HepG2 (cell line): Measurements from ENCODE around the gene CYP2S1. TPM values are rescaled to one million over a fixed set of nuclear protein-coding genes. Genes with fewer than 3 reads are reported as not detected.

Experiments
- CHCHD3 ChIP-seq: sonication (generic); formaldehyde crosslinking; IDR thresholded peaks from 2 replicates; pipeline ENCODE4 v1.8.0; 2022; ENCODE audit warnings: mild to moderate bottlenecking, missing genetic modification reagents, moderate library complexity
- EED ChIP-seq: sonication (generic); formaldehyde crosslinking; IDR thresholded peaks from 2 replicates; pipeline ENCODE4 v1.5.0; 2020; ENCODE audit warnings: mild to moderate bottlenecking, missing genetic modification reagents
- EP300 ChIP-seq, 3 experiments: sonication (generic) in 1 of 3; formaldehyde crosslinking in 1 of 3; IDR thresholded peaks; 2 replicates each; pipeline versions ENCODE4 v1.5.1 to v1.6.1; 2011 to 2020; ENCODE audit warnings: low read depth in 2 of 3, low read length in 2 of 3, borderline replicate concordance in 1 of 3, improper control_type of control experiment in 1 of 3, mild to moderate bottlenecking in 1 of 3, missing genetic modification reagents in 1 of 3, moderate library complexity in 1 of 3
- GATAD1 ChIP-seq: IDR thresholded peaks from 2 replicates; pipeline ENCODE4 v1.6.1; 2016; ENCODE audit warnings: missing genetic modification reagents, missing compliant biosample characterization
- HDAC1 ChIP-seq: sonication (generic); formaldehyde crosslinking; IDR thresholded peaks from 2 replicates; pipeline ENCODE4 v1.5.1; 2020; ENCODE audit warnings: mild to moderate bottlenecking, missing genetic modification reagents
- HES4 ChIP-seq: sonication (generic); formaldehyde crosslinking; IDR thresholded peaks from 2 replicates; pipeline ENCODE4 v1.9.0; 2021; ENCODE audit warnings: mild to moderate bottlenecking, missing genetic modification reagents, borderline replicate concordance
- IKZF4 ChIP-seq: sonication (generic); formaldehyde crosslinking; IDR thresholded peaks from 2 replicates; pipeline ENCODE4 v1.5.1; 2020; ENCODE audit warnings: borderline replicate concordance, mild to moderate bottlenecking, low read depth, missing genetic modification reagents; ENCODE audit errors: not compliant biosample characterization
- NAIF1 ChIP-seq: sonication (generic); formaldehyde crosslinking; IDR thresholded peaks from 2 replicates; pipeline ENCODE4 v1.5.0; 2020; ENCODE audit warnings: mild to moderate bottlenecking, missing genetic modification reagents, borderline replicate concordance
- NFIC ChIP-seq: IDR thresholded peaks from 2 replicates; pipeline ENCODE4 v1.6.1; 2012; ENCODE audit warnings: mild to moderate bottlenecking, low read length, inconsistent platforms
- PTBP1 ChIP-seq: fragments of 200-400 bp; formaldehyde crosslinking; IDR thresholded peaks from 2 replicates; pipeline ENCODE4 v1.6.1; 2018; ENCODE audit warnings: low read length, low read depth; ENCODE audit not compliant: poor library complexity, severe bottlenecking
- RXRA ChIP-seq: sonication (generic); formaldehyde crosslinking; IDR thresholded peaks from 2 replicates; pipeline ENCODE4 v1.5.1; 2020; ENCODE audit warnings: missing genetic modification reagents
- SATB2 ChIP-seq: sonication (generic); formaldehyde crosslinking; IDR thresholded peaks from 2 replicates; pipeline ENCODE4 v1.5.0; 2020; ENCODE audit warnings: missing genetic modification reagents
- TAF1 ChIP-seq: sonication (generic); formaldehyde crosslinking; IDR thresholded peaks from 2 replicates; pipeline ENCODE4 v1.4.0; 2020; ENCODE audit warnings: missing genetic modification reagents
- TCF7L2 ChIP-seq: IDR thresholded peaks from 2 replicates; pipeline ENCODE4 v1.6.1; 2011; ENCODE audit warnings: mild to moderate bottlenecking, low read depth, low read length, moderate library complexity
- ZSCAN9 ChIP-seq: IDR thresholded peaks from 2 replicates; pipeline ENCODE4 v1.6.1; 2016; ENCODE audit warnings: borderline replicate concordance
- polyA plus RNA-seq, 8 experiments: library from polyadenylated mRNA; depleted of rRNA in 3 of 8; stranded (reverse) in 7 of 8; unstranded in 1 of 8; fragments of >200 nt; fragmentation: Illumina TruSeq in 4 of 8; extraction: Trizol in 4 of 8; gene quantifications; 2 replicates each; pipeline versions ENCODE4 v1.2.1 to v1.2.3, GENCODE V29; 2011 to 2016; ENCODE audit warnings: low read depth in 4 of 8, missing spikeins in 1 of 8, mixed read lengths in 1 of 8; ENCODE audit not compliant: insufficient read depth in 1 of 8
- total RNA-seq, 5 experiments: library from RNA; depleted of rRNA; stranded (reverse); fragments of >200 nt; fragmentation: Illumina TruSeq; extraction: Trizol; gene quantifications; 2 replicates each; pipeline ENCODE4 v1.2.3, GENCODE V29; 2016; ENCODE audit warnings: low read depth in 1 of 5
- TF ChIP-seq, protein P1 (sequence below): sonication (generic); formaldehyde crosslinking; IDR thresholded peaks from 2 replicates; pipeline ENCODE4 v1.5.0; 2020; ENCODE audit warnings: missing genetic modification reagents, mild to moderate bottlenecking, borderline replicate concordance
- TF ChIP-seq, protein P2 (sequence below): sonication (generic); formaldehyde crosslinking; IDR thresholded peaks from 2 replicates; pipeline ENCODE4 v1.5.0; 2020; ENCODE audit warnings: mild to moderate bottlenecking, missing genetic modification reagents, borderline replicate concordance
- TF ChIP-seq, protein P3 (sequence below): sonication (generic); formaldehyde crosslinking; IDR thresholded peaks from 2 replicates; pipeline ENCODE4 v1.5.1; 2020; ENCODE audit warnings: missing genetic modification reagents, mild to moderate bottlenecking, borderline replicate concordance
- TF ChIP-seq, protein P4 (sequence below): sonication (generic); formaldehyde crosslinking; IDR thresholded peaks from 2 replicates; pipeline ENCODE4 v1.8.0; 2023; ENCODE audit warnings: mild to moderate bottlenecking, missing genetic modification reagents

The CYP2S1 gene
- total and polyA plus RNA-seq, 2 of the 13 experiments (the other 11 are each of a cell fraction or from before 2014, with no cell fraction given): 0.09 to 2.1 TPM

DNA sequence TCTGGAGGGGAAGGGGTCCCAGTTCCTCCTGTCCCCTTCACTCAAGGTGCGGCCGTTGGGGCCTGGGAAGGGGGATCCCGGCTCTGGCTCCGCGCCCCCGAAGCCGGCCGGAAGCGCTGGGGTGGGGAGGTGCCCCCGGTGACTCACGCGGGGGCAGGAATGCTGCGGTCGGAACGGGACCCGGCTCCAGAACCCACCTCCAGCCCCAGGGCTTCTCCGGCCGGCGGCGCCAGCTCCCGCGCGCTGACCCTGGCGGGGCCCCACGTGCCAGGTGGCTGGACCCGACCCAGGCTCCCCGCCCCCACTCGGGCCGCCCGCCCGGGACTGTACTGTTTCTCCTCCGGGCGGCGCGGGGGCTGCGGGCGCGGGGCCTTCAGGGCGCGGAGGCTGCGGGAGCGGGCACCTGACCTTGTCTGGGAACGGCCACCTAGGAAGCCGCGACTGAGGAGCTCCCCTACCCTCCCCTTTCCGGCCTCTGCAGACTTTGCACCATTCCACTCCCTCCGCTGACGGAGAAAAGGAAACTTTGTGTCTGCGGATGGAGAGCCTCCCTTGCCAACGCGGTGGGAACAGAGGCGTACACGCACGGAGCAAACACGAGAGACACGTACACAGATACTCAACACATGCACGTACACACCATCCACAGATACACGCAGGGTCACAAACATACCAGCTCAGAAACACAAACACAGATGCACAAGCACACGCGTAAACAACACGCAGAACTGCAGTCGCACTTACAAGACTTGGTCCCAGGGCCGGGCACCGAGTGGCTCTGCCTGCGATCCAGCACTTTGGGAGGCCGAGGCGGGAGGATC lies 33.2 kb downstream of the CYP2S1 start (continued):
- TF ChIP-seq, protein P1, sequence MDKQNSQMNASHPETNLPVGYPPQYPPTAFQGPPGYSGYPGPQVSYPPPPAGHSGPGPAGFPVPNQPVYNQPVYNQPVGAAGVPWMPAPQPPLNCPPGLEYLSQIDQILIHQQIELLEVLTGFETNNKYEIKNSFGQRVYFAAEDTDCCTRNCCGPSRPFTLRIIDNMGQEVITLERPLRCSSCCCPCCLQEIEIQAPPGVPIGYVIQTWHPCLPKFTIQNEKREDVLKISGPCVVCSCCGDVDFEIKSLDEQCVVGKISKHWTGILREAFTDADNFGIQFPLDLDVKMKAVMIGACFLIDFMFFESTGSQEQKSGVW (CRISPR knock-in tag): no peak
- no peak for TF ChIP-seq ZSCAN9 (CRISPR knock-in tag)
- no peak for TF ChIP-seq NAIF1 (CRISPR knock-in tag)
- peak; percentile 20 for TF ChIP-seq PTBP1
- TF ChIP-seq NFIC: no peak
- TF ChIP-seq HES4 (CRISPR knock-in tag): no peak
- peak; percentile 57; the same call in 1 of the 2 replicates for TF ChIP-seq CHCHD3
- TF ChIP-seq, protein P2, sequence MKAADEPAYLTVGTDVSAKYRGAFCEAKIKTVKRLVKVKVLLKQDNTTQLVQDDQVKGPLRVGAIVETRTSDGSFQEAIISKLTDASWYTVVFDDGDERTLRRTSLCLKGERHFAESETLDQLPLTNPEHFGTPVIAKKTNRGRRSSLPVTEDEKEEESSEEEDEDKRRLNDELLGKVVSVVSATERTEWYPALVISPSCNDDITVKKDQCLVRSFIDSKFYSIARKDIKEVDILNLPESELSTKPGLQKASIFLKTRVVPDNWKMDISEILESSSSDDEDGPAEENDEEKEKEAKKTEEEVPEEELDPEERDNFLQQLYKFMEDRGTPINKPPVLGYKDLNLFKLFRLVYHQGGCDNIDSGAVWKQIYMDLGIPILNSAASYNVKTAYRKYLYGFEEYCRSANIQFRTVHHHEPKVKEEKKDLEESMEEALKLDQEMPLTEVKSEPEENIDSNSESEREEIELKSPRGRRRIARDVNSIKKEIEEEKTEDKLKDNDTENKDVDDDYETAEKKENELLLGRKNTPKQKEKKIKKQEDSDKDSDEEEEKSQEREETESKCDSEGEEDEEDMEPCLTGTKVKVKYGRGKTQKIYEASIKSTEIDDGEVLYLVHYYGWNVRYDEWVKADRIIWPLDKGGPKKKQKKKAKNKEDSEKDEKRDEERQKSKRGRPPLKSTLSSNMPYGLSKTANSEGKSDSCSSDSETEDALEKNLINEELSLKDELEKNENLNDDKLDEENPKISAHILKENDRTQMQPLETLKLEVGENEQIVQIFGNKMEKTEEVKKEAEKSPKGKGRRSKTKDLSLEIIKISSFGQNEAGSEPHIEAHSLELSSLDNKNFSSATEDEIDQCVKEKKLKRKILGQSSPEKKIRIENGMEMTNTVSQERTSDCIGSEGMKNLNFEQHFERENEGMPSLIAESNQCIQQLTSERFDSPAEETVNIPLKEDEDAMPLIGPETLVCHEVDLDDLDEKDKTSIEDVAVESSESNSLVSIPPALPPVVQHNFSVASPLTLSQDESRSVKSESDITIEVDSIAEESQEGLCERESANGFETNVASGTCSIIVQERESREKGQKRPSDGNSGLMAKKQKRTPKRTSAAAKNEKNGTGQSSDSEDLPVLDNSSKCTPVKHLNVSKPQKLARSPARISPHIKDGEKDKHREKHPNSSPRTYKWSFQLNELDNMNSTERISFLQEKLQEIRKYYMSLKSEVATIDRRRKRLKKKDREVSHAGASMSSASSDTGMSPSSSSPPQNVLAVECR (CRISPR knock-in tag): peak; percentile 83
- TF ChIP-seq RXRA (CRISPR knock-in tag): peak; percentile 49; the same call in 1 of the 2 replicates
- TF ChIP-seq EED (CRISPR knock-in tag): no peak
- no peak for TF ChIP-seq TCF7L2
- TF ChIP-seq SATB2 (CRISPR knock-in tag): no peak
- no peak; the same call in 1 of the 2 replicates for TF ChIP-seq TAF1 (CRISPR knock-in tag)
- TF ChIP-seq, protein P3, sequence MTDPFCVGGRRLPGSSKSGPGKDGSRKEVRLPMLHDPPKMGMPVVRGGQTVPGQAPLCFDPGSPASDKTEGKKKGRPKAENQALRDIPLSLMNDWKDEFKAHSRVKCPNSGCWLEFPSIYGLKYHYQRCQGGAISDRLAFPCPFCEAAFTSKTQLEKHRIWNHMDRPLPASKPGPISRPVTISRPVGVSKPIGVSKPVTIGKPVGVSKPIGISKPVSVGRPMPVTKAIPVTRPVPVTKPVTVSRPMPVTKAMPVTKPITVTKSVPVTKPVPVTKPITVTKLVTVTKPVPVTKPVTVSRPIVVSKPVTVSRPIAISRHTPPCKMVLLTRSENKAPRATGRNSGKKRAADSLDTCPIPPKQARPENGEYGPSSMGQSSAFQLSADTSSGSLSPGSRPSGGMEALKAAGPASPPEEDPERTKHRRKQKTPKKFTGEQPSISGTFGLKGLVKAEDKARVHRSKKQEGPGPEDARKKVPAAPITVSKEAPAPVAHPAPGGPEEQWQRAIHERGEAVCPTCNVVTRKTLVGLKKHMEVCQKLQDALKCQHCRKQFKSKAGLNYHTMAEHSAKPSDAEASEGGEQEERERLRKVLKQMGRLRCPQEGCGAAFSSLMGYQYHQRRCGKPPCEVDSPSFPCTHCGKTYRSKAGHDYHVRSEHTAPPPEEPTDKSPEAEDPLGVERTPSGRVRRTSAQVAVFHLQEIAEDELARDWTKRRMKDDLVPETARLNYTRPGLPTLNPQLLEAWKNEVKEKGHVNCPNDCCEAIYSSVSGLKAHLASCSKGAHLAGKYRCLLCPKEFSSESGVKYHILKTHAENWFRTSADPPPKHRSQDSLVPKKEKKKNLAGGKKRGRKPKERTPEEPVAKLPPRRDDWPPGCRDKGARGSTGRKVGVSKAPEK (CRISPR knock-in tag): peak; percentile 77
- no peak for TF ChIP-seq IKZF4
- TF ChIP-seq, protein P4, sequence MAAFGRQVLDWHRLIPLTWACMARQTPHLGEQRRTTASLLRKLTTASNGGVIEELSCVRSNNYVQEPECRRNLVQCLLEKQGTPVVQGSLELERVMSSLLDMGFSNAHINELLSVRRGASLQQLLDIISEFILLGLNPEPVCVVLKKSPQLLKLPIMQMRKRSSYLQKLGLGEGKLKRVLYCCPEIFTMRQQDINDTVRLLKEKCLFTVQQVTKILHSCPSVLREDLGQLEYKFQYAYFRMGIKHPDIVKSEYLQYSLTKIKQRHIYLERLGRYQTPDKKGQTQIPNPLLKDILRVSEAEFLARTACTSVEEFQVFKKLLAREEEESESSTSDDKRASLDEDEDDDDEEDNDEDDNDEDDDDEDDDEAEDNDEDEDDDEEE (CRISPR knock-in tag): no peak
- peak; percentile 66; the same call in 1 of the 2 replicates for TF ChIP-seq HDAC1 (CRISPR knock-in tag)
- TF ChIP-seq EP300 (IDR thresholded peaks at IDR 0.05; ENCODE audit: low read depth in 2 of 2, low read length in 2 of 2): no peak; a peak in 1 of 4 replicates
- TF ChIP-seq EP300 (CRISPR knock-in tag; IDR thresholded peaks at IDR 0.05; ENCODE audit: borderline replicate concordance): peak; percentile 35; the same call in 1 of the 2 replicates
- TF ChIP-seq GATAD1 (CRISPR knock-in tag): peak; percentile 22; the same call in 1 of the 2 replicates
